H1 (cell line): ENCODE results near the gene ALDH4A1. TPM values are rescaled to one million over a fixed set of nuclear protein-coding genes. Genes with fewer than 3 reads are reported as not detected.

Experiments
- CTCF ChIA-PET: fragments of 300-600 bp; sonication (Branson Sonifier 250); formaldehyde crosslinking; loops from one replicate; lab custom pipeline; 2021; ENCODE audit not compliant: partially characterized antibody; lab: Charles Lee
- POLR2A ChIA-PET: fragments of 300-600 bp; sonication (Branson Sonifier 250); formaldehyde crosslinking; loops from one replicate; lab custom pipeline; 2021; ENCODE audit warnings: inconsistent platforms; ENCODE audit not compliant: partially characterized antibody; lab: Charles Lee
- DNase-seq, 2 experiments: peaks; one replicate each; pipeline versions ENCODE4 v3.0.0 to v3.0.0-alpha.2; 2010 to 2022; ENCODE audit warnings: low spot score in 2 of 2, low read depth in 1 of 2, mixed read lengths in 1 of 2
- FAIRE-seq: peaks from 2 replicates; lab custom pipeline; 2011; peaks lifted over from hg19 to GRCh38; lab: Jason Lieb, UNC
- H2AFZ ChIP-seq: 2 replicates; pipeline ENCODE4 v1.8.1; 2012; ENCODE audit warnings: low read length, inconsistent platforms
- H2AK5ac ChIP-seq: 2 replicates; pipeline ENCODE4 v1.6.1; 2013; ENCODE audit warnings: low read depth, low read length
- H2BK120ac ChIP-seq: replicated peaks from 2 replicates; pipeline ENCODE3; 2013; ENCODE audit warnings: low read depth, low read length, inconsistent platforms
- H2BK12ac ChIP-seq: 2 replicates; pipeline ENCODE4 v1.6.1; 2013; ENCODE audit warnings: low read depth, low read length
- H2BK15ac ChIP-seq: 2 replicates; pipeline ENCODE4 v1.6.1; 2013; ENCODE audit warnings: low read length
- H2BK20ac ChIP-seq: 2 replicates; pipeline ENCODE4 v1.6.1; 2013; ENCODE audit warnings: low read length
- H2BK5ac ChIP-seq: 2 replicates; pipeline ENCODE4 v1.6.1; 2013; ENCODE audit warnings: low read depth, low read length
- H3K14ac ChIP-seq: 2 replicates; pipeline ENCODE4 v1.6.1; 2013; ENCODE audit warnings: inconsistent platforms; ENCODE audit not compliant: insufficient read length
- H3K18ac ChIP-seq: 2 replicates; pipeline ENCODE4 v1.6.1; 2013; ENCODE audit warnings: low read length; ENCODE audit errors: extremely low read depth
- H3K23ac ChIP-seq: 2 replicates; pipeline ENCODE4 v1.6.1; 2013; ENCODE audit warnings: inconsistent platforms; ENCODE audit not compliant: insufficient read length
- H3K23me2 ChIP-seq: 2 replicates; pipeline ENCODE4 v1.6.1; 2013; ENCODE audit warnings: low read depth, low read length
- H3K27ac ChIP-seq: 2 replicates; pipeline ENCODE4 v1.6.1; 2011; ENCODE audit warnings: low read depth, low read length, inconsistent platforms
- H3K27me3 ChIP-seq, 4 experiments: replicated peaks in 1 of 4; 1 replicate in 1 of 4; 2 replicates in 3 of 4; pipeline versions ENCODE4 v1.6.1 to v1.8.1; 2011 to 2013; ENCODE audit warnings: low read length in 3 of 4, mild to moderate bottlenecking in 3 of 4, inconsistent platforms in 2 of 4, mixed read lengths in 2 of 4, moderate library complexity in 1 of 4; ENCODE audit not compliant: control insufficient read depth in 3 of 4, insufficient read depth in 3 of 4; ENCODE audit errors: extremely low read depth in 1 of 4
- H3K36me3 ChIP-seq, 4 experiments: 2 replicates each; pipeline versions ENCODE4 v1.6.1 to v1.8.1; 2011 to 2013; ENCODE audit warnings: mild to moderate bottlenecking in 4 of 4, low read length in 3 of 4, moderate library complexity in 2 of 4, control low read depth in 1 of 4, inconsistent platforms in 1 of 4; ENCODE audit not compliant: insufficient read depth in 4 of 4, control insufficient read depth in 2 of 4
- H3K4ac ChIP-seq: replicated peaks from 2 replicates; pipeline ENCODE3; 2013; ENCODE audit warnings: low read length, low read depth, mixed read lengths, inconsistent platforms; ENCODE audit not compliant: insufficient read length
- H3K4me1 ChIP-seq, 4 experiments: replicated peaks in 1 of 4; 1 replicate in 1 of 4; 2 replicates in 3 of 4; pipeline versions ENCODE4 v1.6.1 to v1.8.1; 2011 to 2013; ENCODE audit warnings: low read length in 3 of 4, inconsistent platforms in 2 of 4, mixed read lengths in 1 of 4; ENCODE audit not compliant: insufficient read depth in 4 of 4, control insufficient read depth in 3 of 4
- H3K4me2 ChIP-seq, 2 experiments: 2 replicates each; pipeline versions ENCODE4 v1.6.1 to v1.8.1; 2011 to 2013; ENCODE audit warnings: low read depth in 2 of 2, low read length in 2 of 2, control low read depth in 1 of 2, inconsistent platforms in 1 of 2, mild to moderate bottlenecking in 1 of 2; ENCODE audit not compliant: insufficient read depth in 1 of 2
- H3K4me3 ChIP-seq, 4 experiments: fragments of 200-600, 300-600 bp in 1 of 4; sonication (generic), shearing (Covaris generic), sonication (Bioruptor Twin) in 1 of 4; 2 replicates each; pipeline versions ENCODE4 v1.5.1 to v1.8.1; 2011 to 2016; ENCODE audit warnings: low read length in 4 of 4, low read depth in 3 of 4, control low read depth in 2 of 4, inconsistent platforms in 2 of 4, mild to moderate bottlenecking in 2 of 4, mixed read lengths in 1 of 4, moderate library complexity in 1 of 4; ENCODE audit not compliant: insufficient read depth in 2 of 4; ENCODE audit errors: extremely low read depth in 1 of 4
- H3K56ac ChIP-seq: replicated peaks from 2 replicates; pipeline ENCODE3; 2013; ENCODE audit warnings: low read depth, mild to moderate bottlenecking, mixed read lengths, low read length, inconsistent platforms; ENCODE audit not compliant: insufficient read length
- H3K79me1 ChIP-seq: 2 replicates; pipeline ENCODE4 v1.6.1; 2013; ENCODE audit warnings: low read depth, low read length, control low read depth
- H3K79me2 ChIP-seq, 2 experiments: 2 replicates each; pipeline versions ENCODE4 v1.6.1 to v1.8.1; 2012 to 2013; ENCODE audit warnings: low read length in 2 of 2, mild to moderate bottlenecking in 2 of 2, inconsistent platforms in 1 of 2; ENCODE audit not compliant: insufficient read depth in 2 of 2, control insufficient read depth in 1 of 2
- H3K9ac ChIP-seq, 4 experiments: replicated peaks in 1 of 4; 1 replicate in 1 of 4; 2 replicates in 3 of 4; pipeline versions ENCODE4 v1.6.1 to v1.8.1; 2011 to 2013; ENCODE audit warnings: low read depth in 3 of 4, low read length in 3 of 4, control low read depth in 2 of 4, mild to moderate bottlenecking in 2 of 4, moderate library complexity in 2 of 4, inconsistent platforms in 1 of 4; ENCODE audit errors: extremely low read depth in 1 of 4
- H3K9me3 ChIP-seq, 2 experiments: 2 replicates each; pipeline versions ENCODE4 v1.6.1 to v1.8.1; 2012 to 2013; ENCODE audit warnings: mild to moderate bottlenecking in 2 of 2, moderate library complexity in 2 of 2, control low read depth in 1 of 2, inconsistent platforms in 1 of 2, low read depth in 1 of 2, low read length in 1 of 2, mixed read lengths in 1 of 2; ENCODE audit not compliant: insufficient read depth in 2 of 2
- H4K20me1 ChIP-seq, 2 experiments: replicated peaks in 1 of 2; 2 replicates each; pipeline versions ENCODE3 to v1.8.1; 2011 to 2013; ENCODE audit warnings: inconsistent platforms in 2 of 2, low read length in 2 of 2, mild to moderate bottlenecking in 1 of 2; ENCODE audit not compliant: insufficient read depth in 2 of 2, control insufficient read depth in 1 of 2
- H4K5ac ChIP-seq: 2 replicates; pipeline ENCODE4 v1.6.1; 2013; ENCODE audit warnings: low read length, low read depth, mixed read lengths, inconsistent platforms; ENCODE audit not compliant: insufficient read length
- H4K8ac ChIP-seq: 2 replicates; pipeline ENCODE4 v1.8.0; 2013; ENCODE audit warnings: mild to moderate bottlenecking, moderate library complexity, low read length, inconsistent platforms; ENCODE audit not compliant: insufficient read depth; ENCODE audit errors: extremely low read depth
- H4K91ac ChIP-seq: replicated peaks from 2 replicates; pipeline ENCODE3; 2013; ENCODE audit warnings: low read length, mixed read lengths, inconsistent platforms; ENCODE audit not compliant: insufficient read length
- KDM4A ChIP-seq: IDR thresholded peaks from one replicate; pipeline ENCODE4 v1.7.1; 2012; ENCODE audit warnings: low read depth, mild to moderate bottlenecking, moderate library complexity, low read length, inconsistent platforms; ENCODE audit not compliant: severe bottlenecking
- WGBS, 2 experiments: shearing (Covaris generic) in 1 of 2; methylation state at CpG; one replicate each; pipeline versions ENCODE4 v1.1.6 to v1.1.7; 2013 to 2015; ENCODE audit warnings: low lambda C conversion rate in 2 of 2, mixed read lengths in 2 of 2, inconsistent platforms in 1 of 2, low coverage in 1 of 2, missing lambda C conversion rate in 1 of 2; ENCODE audit not compliant: insufficient replicate concordance in 2 of 2, insufficient coverage in 1 of 2, insufficient read length in 1 of 2; ENCODE audit errors: extremely low coverage in 1 of 2, missing lambda C conversion rate in 1 of 2; 5-methylcytosine and 5-hydroxymethylcytosine counted together
- polyA plus RNA-seq, 7 experiments: library from polyadenylated mRNA; depleted of rRNA in 3 of 7; stranded (reverse) in 5 of 7; unstranded in 2 of 7; fragments of >200 nt in 5 of 7; fragments of 200-250 nt in 2 of 7; gene quantifications; 1 replicate in 5 of 7; 2 replicates in 1 of 7; 4 replicates in 1 of 7; pipeline versions ENCODE4 v1.2.1 to v1.2.3, GENCODE V29; 2011 to 2013; ENCODE audit warnings: missing spikeins in 2 of 7, mixed read lengths in 2 of 7
- total RNA-seq: library from RNA; stranded (reverse); fragmentation: NEBNext Ultra II Directional; extraction: Animal tissue kit (Norgen Biotek cat#: 25700); gene quantifications from 2 replicates; pipeline ENCODE4 v1.2.1, GENCODE V29; 2021
- TF ChIP-seq, protein P1 (sequence below): IDR thresholded peaks from 2 replicates; pipeline ENCODE4 v1.6.1; 2012; ENCODE audit warnings: low read length, inconsistent platforms

The ALDH4A1 gene
- total and polyA plus RNA-seq, 2 of the 8 experiments (the other 6 are each of a cell fraction or from before 2014, with no cell fraction given), result 30.3 to 35.9 TPM

DNA sequence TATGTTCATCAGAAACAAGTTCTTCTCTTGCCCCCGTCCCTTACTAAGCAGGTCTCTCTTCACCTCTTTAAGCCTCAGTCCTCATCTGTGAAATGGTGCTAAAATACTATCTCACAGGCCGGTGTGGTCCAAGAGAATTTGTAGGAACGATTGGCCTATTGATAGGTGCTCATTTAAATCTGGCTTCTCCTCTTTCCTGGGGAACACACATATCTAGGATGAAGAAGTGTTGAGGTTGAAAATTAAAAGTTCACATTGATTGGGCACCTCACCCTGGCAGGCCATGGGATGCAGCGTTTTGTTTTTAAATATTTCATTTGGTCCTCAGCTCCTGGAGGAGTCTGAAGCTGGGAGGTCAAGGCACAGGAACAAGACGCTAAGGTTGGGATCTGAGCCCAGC lies 34.0 kb downstream of the ALDH4A1 start:
- no peak overlapping the region for H3K4me3 ChIP-seq
- no peak overlapping the region for H2BK120ac ChIP-seq
- POLR2A ChIA-PET, result no interaction called here
- no peak overlapping the region for H3K9ac ChIP-seq
- no peak overlapping the region for H3K14ac ChIP-seq
- H2AK5ac ChIP-seq, result no peak overlapping the region
- H3K23ac ChIP-seq, result no peak overlapping the region
- no peak overlapping the region for H3K56ac ChIP-seq
- no peak overlapping the region for H2BK15ac ChIP-seq
- no peak overlapping the region for H2AFZ ChIP-seq
- H3K23me2 ChIP-seq, result no peaks in the 10 kb centered on the region
- no peak overlapping the region for H2BK5ac ChIP-seq
- H4K20me1 ChIP-seq, result peaks cover 0 to 2% of the 10 kb centered on the region in 2 experiments
- H3K79me2 ChIP-seq, result no peaks in the 10 kb centered on the region
- no peak overlapping the region for H2BK20ac ChIP-seq
- no peak overlapping the region for H4K5ac ChIP-seq
- no peak overlapping the region for H3K4ac ChIP-seq
- FAIRE-seq (no peak), DNase-seq (no peak)
- H3K36me3 ChIP-seq, result no peaks in the 10 kb centered on the region; a peak in 1 of 8 replicates
- no peaks in the 10 kb centered on the region for H3K27me3 ChIP-seq
- H4K91ac ChIP-seq, result no peak overlapping the region
- no peak overlapping the region for H3K18ac ChIP-seq
- TF ChIP-seq KDM4A, result no peak
- TF ChIP-seq, protein P1, sequence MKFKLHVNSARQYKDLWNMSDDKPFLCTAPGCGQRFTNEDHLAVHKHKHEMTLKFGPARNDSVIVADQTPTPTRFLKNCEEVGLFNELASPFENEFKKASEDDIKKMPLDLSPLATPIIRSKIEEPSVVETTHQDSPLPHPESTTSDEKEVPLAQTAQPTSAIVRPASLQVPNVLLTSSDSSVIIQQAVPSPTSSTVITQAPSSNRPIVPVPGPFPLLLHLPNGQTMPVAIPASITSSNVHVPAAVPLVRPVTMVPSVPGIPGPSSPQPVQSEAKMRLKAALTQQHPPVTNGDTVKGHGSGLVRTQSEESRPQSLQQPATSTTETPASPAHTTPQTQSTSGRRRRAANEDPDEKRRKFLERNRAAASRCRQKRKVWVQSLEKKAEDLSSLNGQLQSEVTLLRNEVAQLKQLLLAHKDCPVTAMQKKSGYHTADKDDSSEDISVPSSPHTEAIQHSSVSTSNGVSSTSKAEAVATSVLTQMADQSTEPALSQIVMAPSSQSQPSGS, result no peak
- no peak overlapping the region for H4K8ac ChIP-seq
- H3K4me2 ChIP-seq, result no peak overlapping the region
- no peaks in the 10 kb centered on the region for H3K9me3 ChIP-seq
- WGBS, 2 experiments, result 75% methylated on average over 5 of the region's 5 CpGs; no CpG with 5 or more reads in 1 of the 2 experiments
- no peak overlapping the region for H2BK12ac ChIP-seq
- no peak overlapping the region for H3K27ac ChIP-seq
- H3K4me1 ChIP-seq, result no peaks in the 10 kb centered on the region
- peaks cover 2% of the 10 kb centered on the region; the same call in 1 of the 2 replicates for H3K79me1 ChIP-seq
- CTCF ChIA-PET, result interaction anchor here (1.2 to 2.5 kb wide), 2 partner anchors 12 to 16 kb away, joined by 4 to 7 read pairs; no protein-coding TSS in a partner anchor
